SK-N-MC (cell line): Measurements from ENCODE around the gene LRRC4C.

Experiments
- EZH2 ChIP-seq: fragments of 200-600 bp; sonication (generic); IDR thresholded peaks from one replicate; pipeline ENCODE4 v1.6.1; 2017; ENCODE audit warnings: antibody characterized with exemption
- POLR2AphosphoS5 ChIP-seq: IDR thresholded peaks from 2 replicates; pipeline ENCODE4 v1.6.1; 2012; ENCODE audit warnings: mild to moderate bottlenecking, low read depth, low read length, borderline replicate concordance

GRCh38 chr11:40508303-40508702 is 951.1 kb downstream of the LRRC4C start:
- no peak for TF ChIP-seq EZH2
- TF ChIP-seq POLR2AphosphoS5: no peak
